ENCODE data around the gene NT5C.

Gene NT5C

GRCh38 chr17:75147878-75148546, 16.5 kb upstream of the NT5C start:
- Histone ChIP-seq H3K4me1 (ENCODE audit: insufficient read depth, poor library complexity, severe bottlenecking) (peaks cover 14% of the 10 kb centered on the region), H3K4me3 (ENCODE audit: severe bottlenecking) (no peak overlapping the region), H3K27ac (ENCODE audit: poor library complexity, severe bottlenecking) (no peak overlapping the region), H3K9me3 (ENCODE audit: severe bottlenecking) (no peaks in the 10 kb centered on the region), H3K36me3 (ENCODE audit: low read depth) (peaks cover 85% of the 10 kb centered on the region), H3K27me3 (ENCODE audit: insufficient read depth, poor library complexity, severe bottlenecking) (no peaks in the 10 kb centered on the region)
- DNase-seq (ENCODE audit: low spot score) = peak; percentile 31
- ATAC-seq (ENCODE audit: low read depth) = no peak
- TF ChIP-seq CTCF (IDR thresholded peaks at IDR 0.05; ENCODE audit: poor library complexity, severe bottlenecking) = no peak

- Histone ChIP-seq H3K9me3 (ENCODE audit: severe bottlenecking) (no peaks in the 10 kb centered on the region), H3K27ac (ENCODE audit: poor library complexity, severe bottlenecking) (no peak overlapping the region), H3K27me3 (ENCODE audit: insufficient read depth, poor library complexity, severe bottlenecking) (no peaks in the 10 kb centered on the region), H3K4me3 (ENCODE audit: severe bottlenecking) (no peak overlapping the region), H3K4me1 (ENCODE audit: insufficient read depth, poor library complexity, severe bottlenecking) (peaks cover 4% of the 10 kb centered on the region), H3K36me3 (ENCODE audit: low read depth) (peaks cover 85% of the 10 kb centered on the region)
- no peak for ATAC-seq (ENCODE audit: low read depth)
- TF ChIP-seq CTCF (IDR thresholded peaks at IDR 0.05; ENCODE audit: poor library complexity, severe bottlenecking) = no peak
- DNase-seq (ENCODE audit: low spot score) = no peak
These were observed 15.1 kb upstream of the NT5C start for GRCh38 chr17:75146592-75146991.

- H3K27ac ChIP-seq (ENCODE audit: poor library complexity, severe bottlenecking) = no peak overlapping the region
- ATAC-seq (ENCODE audit: low read depth) (no peak), DNase-seq (ENCODE audit: low spot score) (no peak)
- H3K27me3 ChIP-seq (ENCODE audit: insufficient read depth, poor library complexity, severe bottlenecking) = no peaks in the 10 kb centered on the region
- TF ChIP-seq CTCF (IDR thresholded peaks at IDR 0.05; ENCODE audit: poor library complexity, severe bottlenecking) = no peak
- peaks cover 94% of the 10 kb centered on the region for H3K36me3 ChIP-seq (ENCODE audit: low read depth)
- H3K4me3 ChIP-seq (ENCODE audit: severe bottlenecking) = no peak overlapping the region
- no peaks in the 10 kb centered on the region for H3K4me1 ChIP-seq (ENCODE audit: insufficient read depth, poor library complexity, severe bottlenecking)
- no peaks in the 10 kb centered on the region for H3K9me3 ChIP-seq (ENCODE audit: severe bottlenecking)
These were observed 13.4 kb upstream of the NT5C start for GRCh38 chr17:75144816-75145512.

DNA sequence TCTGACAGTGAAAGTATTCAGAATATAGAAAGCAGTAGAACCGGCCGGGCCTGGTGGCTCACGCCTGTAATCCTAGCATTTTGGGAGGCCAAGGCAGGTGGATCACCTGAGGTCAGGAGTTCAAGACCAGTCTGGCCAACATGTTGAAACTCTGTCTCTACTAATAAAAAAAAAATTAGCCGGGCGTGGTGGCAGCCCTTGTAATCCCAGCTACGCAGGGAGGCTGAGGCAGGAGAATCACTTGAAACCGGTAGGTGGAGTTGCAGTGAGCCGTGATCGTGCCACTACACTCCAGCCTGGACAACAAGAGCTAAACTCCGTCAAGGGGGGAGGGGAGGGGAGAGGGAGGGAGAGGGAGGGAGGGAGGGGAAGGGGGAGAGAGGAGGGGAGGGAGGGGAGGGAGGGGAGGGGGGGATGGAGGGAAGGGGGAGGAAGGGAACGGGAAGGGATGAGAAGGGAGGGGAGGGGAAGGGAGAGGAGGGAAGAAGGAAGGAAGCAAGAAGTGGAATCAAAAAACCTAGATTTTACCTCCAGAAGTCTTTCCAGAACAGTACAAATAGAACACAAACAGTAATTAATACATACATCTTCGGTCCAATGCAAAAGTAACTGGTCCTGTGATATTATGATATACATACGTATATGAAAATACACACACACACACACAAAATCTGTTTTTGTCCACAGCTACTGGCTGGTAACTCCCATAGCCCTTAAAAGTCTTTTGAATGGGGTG, 10.9 kb upstream of the NT5C start:
- H3K9me3 ChIP-seq (ENCODE audit: severe bottlenecking) = no peaks in the 10 kb centered on the region
- peaks cover 94% of the 10 kb centered on the region for H3K36me3 ChIP-seq (ENCODE audit: low read depth)
- peaks cover 3% of the 10 kb centered on the region for H3K4me1 ChIP-seq (ENCODE audit: insufficient read depth, poor library complexity, severe bottlenecking)
- DNase-seq (ENCODE audit: low spot score) = no peak
- TF ChIP-seq CTCF (IDR thresholded peaks at IDR 0.05; ENCODE audit: poor library complexity, severe bottlenecking) = no peak
- ATAC-seq (ENCODE audit: low read depth) = no peak
- H3K4me3 ChIP-seq (ENCODE audit: severe bottlenecking) = no peak overlapping the region
- H3K27me3 ChIP-seq (ENCODE audit: insufficient read depth, poor library complexity, severe bottlenecking) = no peaks in the 10 kb centered on the region
- no peak overlapping the region for H3K27ac ChIP-seq (ENCODE audit: poor library complexity, severe bottlenecking)
